SKM-1 (cell line): ENCODE data around the gene SYNDIG1.

Source experiments
- DNase-seq: peaks from one replicate; lab custom pipeline; 2025; ENCODE audit not compliant: unreplicated experiment; lab: John Stamatoyannopoulos, UW

The SYNDIG1 gene

DNA sequence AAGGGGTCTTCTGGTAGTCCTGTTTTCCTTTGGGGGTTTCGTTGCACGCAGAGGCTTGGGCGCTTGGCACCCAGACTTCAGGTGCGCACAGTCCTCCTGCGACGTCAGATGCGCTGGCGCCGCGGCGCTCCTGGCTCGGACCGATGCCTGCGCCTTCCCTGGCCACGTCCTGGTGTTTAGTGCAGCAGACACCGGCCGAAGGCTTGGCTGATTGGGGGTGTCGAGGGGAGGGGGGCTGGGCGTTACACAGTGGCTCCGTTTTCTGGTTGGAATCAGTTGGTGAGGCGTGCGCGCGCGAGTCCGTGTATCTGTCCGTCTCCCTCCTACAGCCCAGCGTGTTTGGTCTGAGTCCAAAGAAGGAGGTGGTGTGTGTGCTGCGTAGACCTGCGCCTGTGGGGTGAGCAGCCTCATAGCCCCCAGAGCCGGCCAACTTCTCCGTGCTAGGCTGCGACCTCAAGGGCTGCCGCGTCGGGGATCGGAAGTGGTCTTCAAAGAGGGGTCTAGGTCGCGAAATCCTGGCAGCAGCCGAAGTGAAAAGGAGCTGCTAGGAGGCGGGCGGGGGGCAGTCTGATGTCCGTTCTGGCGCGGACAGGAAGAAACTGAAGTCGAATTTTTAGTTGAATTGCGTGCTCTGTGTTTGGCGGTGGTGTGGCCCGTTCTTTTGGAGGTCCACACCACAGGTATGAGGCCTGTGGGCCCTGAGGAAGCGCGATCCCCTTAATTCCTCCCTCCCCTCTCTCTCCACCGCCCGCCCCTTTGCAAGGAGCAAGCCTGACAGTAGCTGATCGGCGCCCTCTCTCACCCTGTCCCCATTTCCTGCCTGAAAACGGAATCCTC lies 1.5 kb downstream of the SYNDIG1 start:
- DNase-seq: no peak

DNA sequence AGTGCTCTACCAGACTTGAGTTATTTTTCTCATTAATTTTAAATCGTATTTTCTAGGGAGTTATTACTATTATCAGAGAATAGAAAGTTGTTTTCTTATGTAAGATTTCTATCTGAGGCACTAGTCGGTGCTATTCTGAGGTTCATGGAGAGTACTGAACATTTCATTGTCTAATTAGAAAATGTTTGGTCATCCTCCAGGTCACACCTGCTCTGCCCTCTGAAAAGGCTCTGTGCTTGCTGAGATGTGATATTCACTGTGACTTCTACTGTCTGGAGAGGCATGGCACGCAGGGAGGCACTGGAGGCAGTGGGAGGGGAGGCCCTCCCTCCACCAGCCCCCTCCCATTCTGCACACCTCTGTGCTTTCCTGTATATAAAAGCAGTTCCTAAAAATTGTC lies 3.0 kb downstream of the SYNDIG1 start:
- DNase-seq: no peak

DNA sequence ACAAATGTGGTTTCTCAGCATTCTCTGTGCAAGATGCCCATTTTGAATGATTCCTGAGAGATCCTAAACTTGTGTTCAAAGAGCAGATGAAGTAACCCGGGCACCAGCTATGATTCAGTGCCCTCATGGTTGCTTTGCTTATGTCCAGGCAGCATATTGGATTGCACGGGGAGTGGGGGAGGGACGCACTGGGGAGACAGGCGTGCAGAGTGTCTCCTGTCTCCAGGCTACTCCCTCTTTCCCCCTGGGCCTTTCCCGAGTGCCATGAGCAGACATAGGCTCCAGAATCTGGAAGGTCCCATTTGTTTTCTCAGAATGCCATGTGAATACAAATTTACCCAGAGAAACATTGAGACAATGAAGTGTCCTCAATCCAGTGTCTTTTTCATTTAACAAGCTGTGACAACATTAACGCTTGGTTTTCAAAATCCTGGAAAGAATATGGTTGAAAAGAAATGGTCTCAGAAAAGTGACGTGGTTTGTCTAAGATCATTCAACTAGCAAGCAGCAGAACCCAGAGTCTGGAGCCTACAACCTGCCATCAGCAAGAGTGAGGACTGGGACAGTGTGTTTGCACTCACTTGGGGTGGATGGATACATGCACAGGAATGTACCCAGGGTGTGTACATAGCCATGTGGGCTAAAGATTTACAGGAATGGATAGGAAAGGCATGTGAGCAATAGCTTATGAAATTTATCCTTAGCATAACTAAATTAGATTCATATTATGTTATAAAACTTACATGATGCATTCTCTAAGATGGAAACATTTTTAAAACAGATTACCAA lies 4.2 kb downstream of the SYNDIG1 start:
- DNase-seq: no peak

DNA sequence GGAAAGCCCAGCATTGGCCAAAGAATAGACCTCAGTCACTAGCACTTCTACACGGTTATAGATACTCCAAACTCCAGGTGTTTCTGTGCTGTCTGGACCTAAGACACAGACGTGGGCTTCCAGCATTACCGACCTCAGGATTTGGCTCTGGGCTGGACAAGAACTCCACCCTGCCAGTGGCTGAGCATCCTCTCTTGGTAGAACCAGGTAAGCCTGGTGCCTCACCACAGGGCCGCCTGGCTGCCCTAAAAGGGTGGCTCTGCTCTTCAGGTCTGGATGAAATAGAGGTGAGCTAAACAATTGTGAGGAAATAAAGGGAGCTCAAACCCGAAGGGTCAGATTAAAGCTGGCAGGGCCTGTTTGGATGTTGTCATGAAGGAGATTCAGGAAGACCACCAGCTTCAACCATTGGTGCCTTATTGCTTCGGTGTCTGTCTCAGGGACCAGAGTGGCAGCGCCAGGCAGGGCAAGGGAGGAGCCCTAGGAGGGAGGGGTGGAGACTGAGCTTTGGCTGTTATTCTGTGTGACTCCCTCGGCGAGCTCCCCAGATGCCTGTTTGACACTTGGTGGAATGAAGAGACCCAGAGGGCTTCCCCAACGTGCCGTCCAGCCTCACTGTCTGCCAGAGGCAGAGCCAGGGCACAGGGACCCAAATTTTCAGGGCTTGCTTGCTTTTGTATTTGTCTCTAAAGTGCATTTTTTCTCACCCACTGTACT lies 8.6 kb downstream of the SYNDIG1 start:
- no peak for DNase-seq

DNA sequence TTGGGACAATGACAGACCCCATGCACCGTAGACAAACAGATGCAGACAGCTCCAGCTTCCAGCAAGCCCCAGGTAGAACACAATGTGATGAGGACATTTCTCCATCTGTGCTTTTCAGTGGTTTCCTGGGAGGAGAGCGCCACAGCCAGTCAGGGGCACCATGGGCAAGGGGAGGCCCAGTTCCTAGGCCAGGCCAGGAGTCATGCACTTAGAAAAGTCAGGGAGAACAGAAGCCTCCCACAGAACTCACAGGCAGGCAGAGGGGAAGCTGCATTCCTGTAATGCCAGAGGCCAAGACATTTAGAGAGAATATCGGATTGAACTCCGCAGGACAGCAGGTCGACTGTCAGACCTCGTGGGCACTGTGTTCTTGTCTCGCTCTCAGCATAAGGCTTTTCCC lies 9.2 kb downstream of the SYNDIG1 start:
- no peak for DNase-seq

DNA sequence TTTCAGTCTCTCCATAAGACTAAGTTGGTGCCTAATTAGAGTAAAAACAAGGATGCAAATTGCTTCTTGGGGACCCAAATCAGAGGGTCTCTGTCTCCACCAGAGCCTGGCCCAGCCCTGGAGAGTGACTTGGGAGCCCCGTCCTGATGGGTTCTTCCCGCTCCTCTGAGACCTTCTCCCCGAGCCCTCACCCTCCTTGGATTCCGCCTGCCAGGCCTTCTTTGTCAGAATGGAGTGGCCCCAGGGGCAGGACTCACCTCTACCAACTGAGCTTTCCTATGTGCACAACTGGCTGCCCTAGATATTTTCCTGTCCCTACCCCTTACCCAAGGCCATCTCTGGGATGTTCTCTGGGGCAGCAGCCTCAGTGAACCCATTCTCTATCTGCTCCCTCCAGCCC lies 9.7 kb downstream of the SYNDIG1 start:
- DNase-seq: no peak

DNA sequence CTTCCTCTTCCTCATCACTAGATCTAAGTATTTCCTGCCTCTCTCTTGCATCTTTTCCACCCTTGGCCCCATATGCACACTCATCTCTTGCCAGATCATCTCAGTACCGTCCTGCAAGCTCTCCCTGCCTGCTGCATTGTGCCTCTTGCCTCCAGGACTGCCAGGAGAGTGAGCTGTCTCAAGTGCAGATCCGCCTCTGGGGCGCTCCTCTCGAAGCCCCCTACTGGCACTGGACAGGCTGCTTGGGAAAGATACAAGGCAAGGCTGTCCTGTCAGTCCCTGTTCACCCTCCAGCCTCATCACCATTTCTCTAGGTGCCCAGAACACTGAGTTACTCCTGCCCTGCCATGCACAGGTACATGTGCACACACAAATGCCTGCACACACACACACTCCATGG lies 10.2 kb downstream of the SYNDIG1 start:
- no peak for DNase-seq

DNA sequence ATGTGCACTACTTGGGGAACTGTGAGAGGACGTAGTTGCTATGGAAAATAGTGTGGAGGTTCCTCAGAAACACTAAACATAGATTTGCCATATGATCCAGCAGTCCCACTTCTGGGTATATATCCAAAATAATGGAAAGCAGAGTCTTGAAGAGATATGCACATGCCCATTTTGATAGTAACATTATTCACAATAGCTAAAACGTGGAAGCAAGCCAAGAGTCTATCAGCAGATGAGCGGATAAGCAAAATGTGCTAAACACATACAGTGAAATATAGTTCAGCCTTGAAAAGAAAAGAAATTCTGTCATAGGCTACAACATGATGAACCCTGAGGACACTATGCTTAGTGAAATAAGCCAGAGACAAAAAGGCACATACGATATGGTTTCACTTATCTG lies 11.1 kb downstream of the SYNDIG1 start:
- DNase-seq: no peak

DNA sequence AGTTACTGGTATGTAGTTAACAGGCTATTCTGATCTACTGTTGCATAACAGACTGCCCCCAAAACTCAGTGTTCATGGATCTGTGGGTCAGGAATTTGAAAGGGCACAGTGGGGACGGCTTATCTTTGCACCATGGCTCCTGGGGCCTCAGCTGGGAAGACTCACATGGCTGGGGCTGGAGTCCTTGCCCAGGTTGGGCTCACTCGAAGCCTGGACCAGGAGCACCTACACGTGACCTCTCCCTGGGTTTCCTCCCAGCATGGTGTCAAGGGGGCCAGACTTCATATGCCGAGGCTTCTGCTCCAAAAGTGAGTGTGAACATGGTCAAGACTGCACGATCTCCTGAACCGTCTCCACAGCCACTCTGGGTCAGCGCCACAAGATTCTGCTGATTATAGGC lies 11.7 kb downstream of the SYNDIG1 start:
- no peak for DNase-seq

DNA sequence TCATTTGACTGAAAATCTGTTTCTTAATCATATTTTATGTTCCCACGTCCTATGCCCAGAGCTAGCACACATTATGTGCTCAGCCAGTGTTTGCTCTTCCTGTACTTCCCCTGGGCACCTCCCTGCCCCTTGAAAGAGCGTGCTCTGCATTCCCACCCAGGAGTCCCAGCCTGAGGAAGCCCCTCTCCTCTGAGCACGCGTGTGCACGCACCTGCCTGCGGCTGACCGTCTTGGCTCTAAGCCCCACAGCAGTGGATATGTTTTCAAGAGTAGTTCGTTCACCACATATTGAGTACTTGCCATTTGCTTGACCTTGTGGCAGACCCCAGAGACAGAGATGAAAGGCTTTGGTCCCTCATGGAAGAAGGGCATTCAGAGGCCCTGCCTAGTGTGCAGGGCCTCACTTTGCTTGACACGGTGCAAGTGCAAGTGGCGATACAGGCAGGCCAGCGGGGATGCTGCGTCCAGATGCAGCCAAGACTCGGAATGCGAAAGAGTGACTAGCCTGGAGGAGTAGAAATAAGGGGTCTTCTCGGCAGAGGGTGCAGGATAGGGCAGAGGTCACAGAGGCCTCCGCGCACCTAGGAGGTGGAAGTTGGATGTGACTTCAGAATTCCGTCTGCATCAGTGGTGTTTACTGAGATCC lies 14.1 kb downstream of the SYNDIG1 start:
- no peak for DNase-seq

DNA sequence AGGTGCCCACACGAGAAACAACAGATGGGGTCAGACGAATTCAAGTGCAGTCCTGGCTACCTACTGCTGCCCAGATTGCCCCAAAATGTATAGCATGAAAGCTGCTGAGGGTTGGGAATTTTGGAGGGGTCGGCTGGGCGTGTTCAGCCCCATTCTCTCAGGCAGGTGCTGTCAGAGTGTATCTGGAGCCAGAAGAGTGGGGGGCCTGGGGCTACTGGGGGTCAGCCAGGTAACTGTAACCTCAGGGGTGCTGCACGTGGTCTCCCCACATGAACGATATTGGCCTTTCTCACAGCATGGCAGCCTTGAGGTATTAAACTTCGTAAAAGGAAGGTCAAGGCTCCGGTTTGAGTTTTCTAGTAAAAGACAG lies 14.6 kb downstream of the SYNDIG1 start:
- DNase-seq: no peak

DNA sequence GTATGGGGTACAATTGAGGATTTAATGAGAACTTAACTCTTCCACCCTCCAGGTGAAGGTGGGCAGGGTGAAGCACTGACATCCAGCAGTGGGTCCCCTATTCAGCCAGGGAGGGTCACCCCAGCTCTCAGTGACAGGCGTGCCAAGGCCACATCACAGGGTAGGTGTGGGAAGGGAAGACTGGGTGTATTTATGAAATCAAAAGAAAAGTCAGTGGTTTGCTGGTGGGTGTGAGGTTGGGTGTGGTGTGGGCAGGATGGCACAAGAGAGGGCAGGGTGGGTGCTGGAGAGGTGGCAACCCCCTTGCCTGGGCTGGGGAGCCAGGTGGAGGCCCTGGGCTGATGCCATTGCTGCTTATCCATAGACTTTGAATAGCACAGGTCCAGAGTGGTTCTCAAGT lies 16.6 kb downstream of the SYNDIG1 start:
- DNase-seq: no peak

DNA sequence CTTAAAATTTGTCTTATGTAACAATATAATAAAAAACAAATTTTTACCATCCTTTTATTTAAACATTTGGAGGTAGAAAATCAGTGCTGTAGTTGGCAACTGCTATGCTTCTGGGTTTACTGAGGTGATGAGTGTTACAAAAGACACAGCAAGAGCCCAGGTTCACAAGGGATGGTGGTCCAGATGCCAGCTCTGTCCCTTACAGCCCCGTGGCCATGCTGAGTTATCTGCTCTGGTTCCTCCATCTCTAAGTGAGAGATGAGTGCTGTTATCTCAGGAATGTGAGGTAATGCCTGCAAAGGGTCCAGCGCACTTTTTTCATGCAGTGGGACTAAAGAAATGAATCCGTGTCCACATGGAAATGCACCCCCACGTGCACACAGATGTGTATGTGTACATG lies 17.8 kb downstream of the SYNDIG1 start:
- no peak for DNase-seq

DNA sequence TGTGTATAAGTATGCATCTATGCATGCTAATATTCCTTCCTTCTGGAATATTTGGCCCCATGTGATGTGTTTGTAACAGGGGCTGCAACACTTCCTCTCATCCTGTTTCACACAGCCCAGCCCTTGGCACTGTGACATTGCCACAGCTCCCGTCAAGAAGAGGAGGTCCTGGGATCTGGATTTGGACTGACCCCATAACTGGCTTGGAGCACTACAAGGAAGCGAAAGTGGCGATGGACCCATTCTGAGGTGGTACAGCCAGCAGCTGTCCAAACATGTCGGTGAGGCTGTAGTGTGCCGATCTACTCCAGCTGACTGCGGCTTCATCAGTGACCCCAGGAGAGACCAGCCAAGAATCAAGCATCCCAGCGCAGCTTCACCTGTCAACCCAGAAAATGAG lies 18.2 kb downstream of the SYNDIG1 start:
- no peak for DNase-seq

DNA sequence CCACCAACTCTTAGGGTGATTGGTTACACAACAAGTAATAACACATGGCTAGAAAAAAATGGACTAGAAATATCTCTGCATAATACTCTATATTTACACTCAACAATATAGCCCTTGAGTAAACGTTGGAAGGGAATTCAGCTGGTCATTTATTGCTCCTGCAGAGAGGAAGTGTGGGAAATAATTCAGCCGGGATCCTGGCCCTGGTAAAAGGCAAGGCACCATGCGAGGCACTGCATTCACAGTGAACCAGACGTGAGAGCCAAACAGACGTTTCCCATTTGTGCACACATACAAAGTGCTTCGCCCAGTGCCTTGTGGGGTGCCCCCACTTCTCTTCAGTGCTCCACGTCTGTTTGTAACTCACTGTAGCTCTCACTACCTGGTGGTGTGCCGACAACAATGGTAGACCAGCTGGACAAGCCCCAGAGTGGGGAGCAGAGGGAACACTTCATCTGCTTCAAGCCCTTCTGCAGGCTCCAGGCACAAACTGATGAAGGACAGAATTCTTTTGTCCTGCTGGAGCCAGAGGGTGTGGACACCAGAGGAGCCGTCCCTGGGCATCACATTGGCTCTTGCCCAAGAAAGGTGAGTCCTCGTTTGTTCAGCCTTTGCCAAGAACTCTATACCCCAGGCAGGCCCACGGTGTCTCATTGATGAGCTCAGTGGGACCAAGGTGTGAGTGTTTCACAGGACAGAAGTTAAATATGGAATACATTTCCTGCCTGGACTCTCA lies 18.8 kb downstream of the SYNDIG1 start:
- DNase-seq: no peak

DNA sequence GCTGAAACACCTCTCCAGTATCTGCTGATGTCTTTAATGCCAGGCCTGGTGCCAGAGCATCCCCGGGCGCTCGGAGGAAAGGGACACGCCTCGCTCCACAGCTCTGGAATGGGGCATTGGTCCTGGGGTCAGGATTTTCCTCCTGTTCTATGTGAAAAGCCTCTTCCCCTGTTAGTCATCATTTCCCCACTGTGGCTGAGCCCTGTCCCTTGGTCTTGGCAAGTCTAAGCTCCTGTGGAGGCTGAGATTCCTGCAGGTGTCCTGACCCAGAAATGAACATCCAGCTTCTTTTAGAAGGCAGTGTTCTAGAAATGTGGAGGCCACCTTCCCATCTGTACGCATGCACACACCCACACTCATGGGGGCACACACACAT lies 19.4 kb downstream of the SYNDIG1 start:
- no peak for DNase-seq

DNA sequence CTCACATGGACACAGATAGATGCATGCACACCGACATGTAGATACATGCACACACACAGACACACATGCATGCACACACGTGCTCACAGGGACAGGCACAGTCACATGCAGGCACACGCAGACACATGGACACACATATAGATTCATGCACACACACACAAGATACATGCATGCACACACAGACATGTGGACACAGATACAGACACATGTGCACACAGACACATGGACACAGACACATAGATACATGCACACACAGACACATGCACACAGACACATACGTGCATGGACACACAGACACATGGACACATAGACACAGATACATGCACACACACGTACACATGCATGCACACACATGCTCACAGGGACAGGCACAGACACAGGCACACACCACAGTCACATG lies 19.8 kb downstream of the SYNDIG1 start:
- no peak for DNase-seq

DNA sequence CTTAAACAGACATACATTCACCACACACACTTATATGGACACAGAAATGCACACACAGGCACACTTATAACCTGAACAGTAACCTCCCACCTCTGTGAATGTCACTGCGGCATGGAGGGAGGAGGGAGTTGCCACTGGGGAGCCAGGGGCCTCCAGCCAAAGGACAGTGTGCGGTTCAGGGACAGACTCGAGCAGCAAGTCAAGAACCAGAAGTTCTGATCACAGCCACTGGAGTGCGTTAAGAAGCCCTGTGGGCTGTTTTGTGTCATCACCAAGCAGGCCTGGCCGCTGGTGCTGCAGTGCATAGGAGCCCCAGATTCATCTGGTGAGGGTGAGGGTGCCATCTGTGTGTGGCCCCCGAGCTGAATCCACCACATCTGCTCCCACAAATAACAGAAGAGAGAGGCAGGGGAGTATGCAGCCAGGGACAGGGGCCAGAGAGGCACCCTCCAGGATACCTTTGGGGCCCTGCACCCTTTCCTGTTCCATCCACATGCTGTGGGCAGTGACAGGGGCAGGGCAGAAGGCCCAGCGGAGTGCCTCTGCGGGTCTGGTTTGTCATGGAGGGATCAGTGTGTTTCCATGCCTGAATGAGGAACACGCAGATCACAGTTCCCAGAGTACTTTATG lies 20.3 kb downstream of the SYNDIG1 start:
- DNase-seq: no peak

DNA sequence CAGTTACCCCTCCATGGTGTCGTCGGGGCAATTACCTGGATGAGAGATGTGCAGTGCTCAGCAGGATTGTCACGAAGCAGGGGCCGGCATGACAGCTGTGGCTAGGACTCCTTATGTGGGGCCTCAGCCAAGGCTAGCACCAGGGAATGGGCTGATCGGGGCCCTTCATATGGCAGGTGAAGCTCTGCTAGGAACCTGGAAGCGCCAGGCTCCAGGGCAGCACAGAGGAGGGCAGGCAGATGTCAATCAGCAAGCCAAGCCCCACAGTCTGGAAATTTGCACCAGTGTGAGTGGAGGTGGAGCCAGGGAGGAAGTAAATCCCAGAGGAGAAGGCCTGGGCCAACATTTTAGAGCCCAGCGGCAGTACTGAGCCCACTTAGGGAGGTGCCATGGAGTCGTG lies 21.2 kb downstream of the SYNDIG1 start:
- DNase-seq: no peak

DNA sequence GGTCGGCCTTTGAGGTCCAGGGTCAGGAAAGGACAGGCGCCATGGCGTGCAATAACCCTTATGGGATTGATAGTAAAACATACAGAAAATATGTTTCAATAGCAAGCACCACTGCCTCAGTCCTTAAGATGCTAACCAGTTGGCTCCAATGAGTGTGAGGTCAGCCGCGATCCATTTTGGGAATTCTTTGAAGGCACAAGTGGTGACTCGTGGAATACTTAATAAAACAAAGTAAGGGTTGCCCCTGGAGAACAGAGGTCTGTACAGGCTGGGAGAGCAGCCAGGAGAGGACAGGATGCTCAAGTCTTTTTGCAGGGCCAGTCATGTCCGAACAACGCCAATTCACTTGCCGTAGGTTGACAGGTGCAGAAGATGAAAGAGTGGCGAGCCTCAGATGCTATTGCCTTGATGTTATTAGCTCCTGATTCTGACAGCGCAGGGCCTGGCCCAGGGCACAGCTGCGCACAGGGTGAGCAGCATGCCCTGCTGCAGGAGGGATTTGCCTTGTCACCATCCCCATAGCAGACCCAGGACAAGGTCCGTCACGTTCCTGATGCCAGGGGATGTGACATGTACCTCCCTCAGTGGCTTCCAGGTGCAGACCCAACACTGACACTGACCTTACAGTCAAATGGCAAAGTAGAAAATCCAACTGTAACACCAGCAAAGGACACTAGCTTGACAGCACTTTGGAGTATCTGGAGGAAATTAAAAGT lies 21.8 kb downstream of the SYNDIG1 start:
- no peak for DNase-seq
